HG03439 (cell line): ENCODE results near the gene PTPRD.

ENCODE experiments used
- ATAC-seq: cut with Tn5 transposase; IDR thresholded peaks from one replicate; pipeline ENCODE4 v1.9.1; 2021; ENCODE audit warnings: mild to moderate bottlenecking, moderate library complexity; ENCODE audit not compliant: unreplicated experiment

Gene PTPRD

GRCh38 chr9:10208691-10209069, 404.1 kb downstream of the PTPRD start:
- no peak for ATAC-seq

- ATAC-seq, result no peak
These were observed 408.5 kb downstream of the PTPRD start for GRCh38 chr9:10204276-10204675.

GRCh38 chr9:10173561-10173960, 439.2 kb downstream of the PTPRD start:
- no peak for ATAC-seq

- ATAC-seq, result no peak
These were observed 440.3 kb downstream of the PTPRD start for GRCh38 chr9:10172476-10172875.

- no peak for ATAC-seq
These were observed 444.6 kb downstream of the PTPRD start for GRCh38 chr9:10168241-10168640.

- no peak for ATAC-seq
These were observed 464.0 kb downstream of the PTPRD start for GRCh38 chr9:10148796-10149195.

GRCh38 chr9:10146517-10147331, 466.1 kb downstream of the PTPRD start:
- no peak for ATAC-seq

- ATAC-seq, result no peak
These were observed 468.4 kb downstream of the PTPRD start for GRCh38 chr9:10144355-10144754.

- no peak for ATAC-seq
These were observed 477.2 kb downstream of the PTPRD start for GRCh38 chr9:10135553-10135952.

GRCh38 chr9:10134266-10134665, 478.5 kb downstream of the PTPRD start:
- no peak for ATAC-seq

- ATAC-seq, result no peak
These were observed 482.6 kb downstream of the PTPRD start for GRCh38 chr9:10130061-10130675.

GRCh38 chr9:10127867-10128266, 484.9 kb downstream of the PTPRD start:
- ATAC-seq, result no peak

GRCh38 chr9:10112798-10113197, 500.0 kb downstream of the PTPRD start:
- no peak for ATAC-seq

GRCh38 chr9:10112070-10112469, 500.7 kb downstream of the PTPRD start:
- ATAC-seq, result no peak

GRCh38 chr9:10108815-10109214, 504.0 kb downstream of the PTPRD start:
- ATAC-seq, result no peak

- no peak for ATAC-seq
These were observed 508.0 kb downstream of the PTPRD start for GRCh38 chr9:10104774-10105173.

- no peak for ATAC-seq
These were observed 517.6 kb downstream of the PTPRD start for GRCh38 chr9:10095208-10095607.

- ATAC-seq, result no peak
These were observed 518.2 kb downstream of the PTPRD start for GRCh38 chr9:10094563-10094962.

GRCh38 chr9:10080012-10080411, 532.8 kb downstream of the PTPRD start:
- ATAC-seq, result no peak

GRCh38 chr9:10079284-10079964, 533.4 kb downstream of the PTPRD start:
- no peak for ATAC-seq

GRCh38 chr9:10071579-10071978, 541.2 kb downstream of the PTPRD start:
- ATAC-seq, result no peak
